Midbrain (tissue), 1 donor: ENCODE data around the gene BDNF.
"Not testable (repeated sequence)": the region's sequence is repeated elsewhere in the genome, so short reads cannot be mapped to it uniquely, and the experiment has no call there.

Source experiments
- DNase-seq: peaks from one replicate; lab custom pipeline; 2025; lab: John Stamatoyannopoulos, UW

Gene BDNF

DNA sequence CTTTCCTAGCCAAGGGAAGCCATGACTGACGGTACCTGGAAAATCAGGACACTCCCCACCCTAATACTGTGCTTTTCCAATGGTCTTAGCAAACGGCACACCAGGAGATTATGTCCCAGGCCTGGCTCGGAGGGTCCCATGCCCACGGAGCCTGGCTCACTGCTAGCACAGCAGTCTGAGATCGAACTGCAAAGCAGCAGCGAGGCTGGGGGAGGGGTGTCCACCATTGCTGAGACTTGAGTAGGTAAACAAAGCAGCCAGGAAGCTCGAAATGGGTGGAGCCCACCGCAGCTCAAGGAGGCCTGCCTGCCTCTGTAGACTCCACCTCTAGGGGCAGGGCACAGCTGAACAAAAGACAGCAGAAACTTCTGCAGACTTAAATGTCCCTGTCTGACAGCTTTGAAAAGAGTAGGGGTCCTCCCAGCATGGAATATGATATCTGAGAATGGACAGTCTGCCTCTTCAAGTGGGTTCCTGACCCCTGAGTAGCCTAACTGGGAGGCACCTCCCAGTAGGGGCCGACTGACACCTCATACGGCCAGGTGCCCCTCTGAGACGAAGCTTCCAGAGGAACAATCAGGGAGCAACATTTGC, 34.6 kb downstream of the BDNF start:
- not testable (repeated sequence) for DNase-seq

DNA sequence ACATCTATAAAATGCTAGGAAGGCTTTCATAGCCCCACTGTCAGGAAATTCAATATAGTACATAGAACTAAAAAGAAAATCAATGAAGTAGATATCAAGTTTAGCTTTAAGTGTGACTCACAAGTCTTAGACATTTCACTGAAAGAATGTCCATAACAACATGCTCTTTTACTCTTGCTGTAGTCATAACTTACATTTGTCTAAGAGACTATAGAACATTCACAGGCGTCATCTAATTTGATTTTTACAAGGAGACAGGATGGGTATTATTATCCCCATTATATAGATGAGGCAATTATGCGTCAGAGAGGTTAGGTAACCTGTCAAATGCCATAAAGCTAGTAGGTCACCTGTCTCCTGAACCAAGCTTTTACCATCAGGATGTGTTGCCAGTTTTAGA, 36.9 kb downstream of the BDNF start:
- DNase-seq = no peak

DNA sequence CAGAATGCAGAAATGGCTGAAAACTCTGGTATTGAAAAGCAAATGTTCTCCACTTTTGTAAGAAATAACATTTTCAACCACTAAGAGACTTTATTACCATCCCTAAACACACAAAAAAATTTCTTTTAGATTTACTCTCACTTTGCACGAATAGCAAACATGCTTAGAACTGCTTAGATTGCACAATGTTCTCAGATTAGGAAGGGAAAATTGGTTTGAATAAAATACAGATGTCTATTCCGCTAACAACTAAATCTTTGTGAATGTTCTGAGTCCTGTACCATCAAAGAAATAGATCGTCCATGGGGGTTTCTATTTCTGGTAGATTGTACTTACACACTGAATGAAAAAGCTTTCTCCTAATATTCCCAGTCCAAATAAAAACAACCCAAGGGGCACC, 40.1 kb downstream of the BDNF start:
- DNase-seq = no peak

DNA sequence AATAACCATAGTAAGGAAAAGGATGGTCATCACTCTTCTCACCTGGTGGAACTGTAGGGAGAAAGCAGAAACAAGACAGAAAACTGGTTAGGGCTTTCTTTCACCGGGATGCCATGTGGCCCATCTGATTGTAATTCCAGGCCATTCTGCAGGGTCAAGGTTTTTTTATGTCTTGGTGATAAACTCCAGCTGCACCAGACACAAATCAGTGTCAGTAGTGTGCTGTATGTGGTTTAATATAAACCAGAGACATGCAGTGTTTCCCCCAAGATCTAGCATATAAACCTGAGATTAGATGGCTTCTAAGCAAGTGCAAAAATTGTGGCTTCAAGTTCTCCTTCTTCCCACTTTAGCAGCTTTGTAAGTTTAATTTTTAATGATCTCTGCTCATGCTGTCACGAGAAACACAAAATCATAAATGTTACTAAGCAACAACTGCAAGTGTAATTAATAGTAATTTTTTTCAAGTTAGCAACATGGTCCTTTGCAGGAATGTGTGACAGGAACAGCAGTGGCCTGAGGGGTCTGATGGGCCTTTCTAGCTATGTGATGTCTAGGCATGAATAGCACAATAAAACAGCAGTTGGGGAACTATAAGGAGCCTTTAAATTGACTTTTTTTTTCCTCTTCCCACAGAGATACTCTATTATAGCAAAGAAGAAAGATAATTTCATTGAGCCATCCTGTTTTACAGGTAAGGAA, 41.6 kb downstream of the BDNF start:
- DNase-seq = no peak

DNA sequence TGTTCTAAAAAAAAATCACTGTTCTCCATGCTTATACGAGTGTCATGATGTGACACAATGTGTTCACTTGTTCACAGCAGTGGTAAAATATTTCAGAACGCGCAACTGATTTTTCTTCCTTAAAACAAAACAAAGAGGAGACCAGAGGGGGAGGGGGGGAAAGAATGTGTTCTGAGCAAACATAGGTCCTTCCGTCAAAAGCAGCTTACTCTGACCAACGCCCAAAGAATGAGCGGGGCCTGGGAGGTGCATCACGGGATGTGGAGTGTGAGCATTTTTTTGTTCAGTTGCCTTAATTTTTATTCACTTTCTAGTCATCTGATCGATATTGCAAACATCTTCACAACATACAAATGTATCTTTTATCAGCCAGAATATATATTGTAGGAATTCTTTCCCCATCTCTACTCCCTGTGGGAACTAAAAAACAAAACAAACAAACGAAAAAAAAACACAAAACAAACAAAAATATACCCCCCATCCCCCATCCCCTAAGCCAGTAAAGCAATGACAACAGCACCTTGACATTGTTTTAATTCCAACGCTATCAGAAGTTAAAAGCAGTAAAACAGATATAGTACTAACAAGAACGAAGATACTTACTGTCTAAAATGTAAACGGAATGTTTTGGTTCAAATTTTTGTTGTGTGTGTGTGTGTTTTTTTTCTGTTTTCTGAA, 43.3 kb downstream of the BDNF start:
- DNase-seq = no peak

DNA sequence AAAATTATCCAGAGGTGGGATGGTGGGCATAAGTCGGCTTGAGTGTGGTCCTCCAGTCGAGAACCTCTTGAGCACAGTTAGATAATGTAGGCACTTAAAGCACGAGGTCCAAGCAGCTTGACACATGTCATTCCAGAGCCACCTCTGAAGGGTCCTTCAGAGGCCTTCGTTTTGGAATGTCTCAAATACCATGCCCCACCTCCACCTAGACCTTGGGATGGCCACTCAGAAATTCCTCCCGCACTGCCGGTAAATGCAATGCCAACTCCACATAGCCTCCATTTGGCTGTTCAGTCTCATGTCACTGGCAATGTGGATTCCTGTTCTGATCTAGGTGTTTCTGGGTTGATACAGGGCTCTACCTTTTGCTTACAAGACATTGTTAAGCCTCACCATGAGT, 43.9 kb downstream of the BDNF start:
- no peak for DNase-seq

DNA sequence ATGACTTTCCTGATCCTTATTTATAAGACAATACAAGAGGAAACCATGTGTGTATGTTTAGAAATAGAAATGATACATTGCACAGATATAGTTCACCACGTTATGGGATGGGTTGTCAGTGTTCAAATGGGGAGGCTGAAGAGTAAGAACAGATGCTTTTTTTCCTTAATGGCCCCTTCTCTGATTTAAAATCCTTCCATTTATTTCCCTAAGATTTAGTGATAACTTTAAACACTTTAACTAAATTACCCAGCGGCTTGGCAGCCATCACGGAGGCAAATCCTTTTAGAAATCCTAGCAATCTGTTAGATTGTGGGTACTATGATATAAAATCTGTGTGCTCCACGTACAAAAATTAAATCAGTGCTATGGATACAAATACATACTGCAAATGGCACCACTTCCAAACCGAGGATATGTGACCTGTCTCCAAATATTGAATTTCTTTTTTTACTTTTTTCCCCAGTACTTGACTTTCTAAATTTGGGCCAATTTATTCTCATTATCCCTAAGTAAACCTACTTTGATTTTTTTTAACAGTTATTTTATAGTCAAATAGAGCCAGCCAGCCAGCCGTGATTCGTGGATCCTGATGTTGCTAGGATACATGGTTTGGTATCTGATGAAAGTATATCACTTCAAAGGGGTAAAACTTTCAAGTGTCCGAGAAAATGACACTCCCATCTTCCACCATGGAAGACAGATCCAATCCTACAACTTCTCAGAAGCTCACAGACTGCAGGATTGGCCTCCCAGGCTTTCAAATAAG, 46.1 kb downstream of the BDNF start:
- DNase-seq = no peak

DNA sequence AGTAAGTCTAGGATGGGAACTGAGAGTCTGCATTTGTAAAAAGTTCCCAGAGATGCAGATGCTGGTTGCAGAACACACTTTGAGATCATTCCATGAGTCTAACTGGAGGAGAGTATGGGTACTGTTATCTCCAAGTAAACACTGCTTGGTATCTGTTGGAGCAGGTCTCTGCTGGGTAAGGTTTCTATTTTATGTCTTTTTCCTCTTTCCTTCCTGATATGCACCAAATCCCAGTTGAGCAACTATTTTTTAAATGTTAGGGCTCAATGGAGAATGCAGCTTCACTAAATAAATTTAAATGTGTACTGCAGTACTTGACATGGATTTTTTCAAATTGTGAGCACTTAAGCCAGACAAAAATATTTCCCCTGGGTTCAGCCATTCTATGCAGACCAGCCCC, 48.5 kb downstream of the BDNF start:
- DNase-seq = no peak

DNA sequence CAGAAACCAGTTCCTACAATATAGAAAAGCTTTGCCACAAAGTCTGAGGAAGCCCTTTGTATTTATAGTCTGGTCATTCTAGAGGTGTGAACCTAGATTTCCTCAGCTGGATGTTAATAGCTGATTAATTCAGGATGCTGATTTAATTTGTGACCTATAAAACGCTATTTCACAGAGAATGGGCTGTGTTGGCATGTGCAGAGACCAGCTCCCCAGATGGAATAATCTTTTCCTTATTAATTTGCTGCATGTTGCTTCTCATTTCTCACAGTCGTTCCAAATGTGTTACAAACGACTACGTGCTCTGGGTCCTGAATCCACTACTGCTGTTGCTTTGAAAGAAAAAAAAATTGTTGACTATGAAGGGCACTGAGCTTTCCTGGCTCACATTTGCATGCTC, 49.3 kb downstream of the BDNF start:
- no peak for DNase-seq

DNA sequence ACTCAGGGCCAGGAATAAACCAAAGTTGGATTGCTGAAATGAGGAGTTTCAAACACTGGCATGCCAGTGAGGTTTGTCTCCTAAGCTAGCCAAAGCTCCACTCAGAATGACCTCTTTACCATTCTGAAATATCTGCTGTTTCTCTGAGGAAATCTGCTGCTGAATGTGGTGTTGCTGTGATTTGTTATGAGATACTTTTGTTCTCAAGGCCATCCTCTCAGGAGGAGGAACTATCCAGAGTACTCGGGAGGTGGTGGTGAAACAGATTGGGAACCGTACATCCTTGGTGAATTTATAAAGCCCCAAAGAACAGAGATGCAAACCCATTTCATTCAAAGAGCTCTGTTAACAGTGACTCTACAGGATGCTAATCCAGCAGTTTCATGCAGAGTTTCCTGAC, 50.5 kb downstream of the BDNF start:
- DNase-seq = no peak

DNA sequence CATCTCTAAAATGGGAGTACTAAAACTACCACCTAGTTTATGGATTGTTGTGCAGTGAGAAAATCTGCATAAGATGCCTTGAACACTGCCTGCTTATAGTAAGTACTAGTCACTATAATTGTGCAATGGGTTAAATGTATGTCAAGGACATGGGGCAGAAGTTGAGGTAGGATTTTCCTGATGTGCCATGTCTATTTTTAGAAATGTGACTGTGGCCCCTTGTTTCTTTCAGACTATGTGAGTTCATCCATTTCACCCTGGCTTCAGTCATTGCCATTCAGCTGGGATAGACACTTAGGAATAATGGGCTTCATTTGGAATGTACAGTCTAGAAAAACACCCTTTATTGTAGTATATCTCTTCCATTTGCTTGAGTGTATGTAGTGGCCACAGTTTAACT, 51.4 kb downstream of the BDNF start:
- no peak for DNase-seq

DNA sequence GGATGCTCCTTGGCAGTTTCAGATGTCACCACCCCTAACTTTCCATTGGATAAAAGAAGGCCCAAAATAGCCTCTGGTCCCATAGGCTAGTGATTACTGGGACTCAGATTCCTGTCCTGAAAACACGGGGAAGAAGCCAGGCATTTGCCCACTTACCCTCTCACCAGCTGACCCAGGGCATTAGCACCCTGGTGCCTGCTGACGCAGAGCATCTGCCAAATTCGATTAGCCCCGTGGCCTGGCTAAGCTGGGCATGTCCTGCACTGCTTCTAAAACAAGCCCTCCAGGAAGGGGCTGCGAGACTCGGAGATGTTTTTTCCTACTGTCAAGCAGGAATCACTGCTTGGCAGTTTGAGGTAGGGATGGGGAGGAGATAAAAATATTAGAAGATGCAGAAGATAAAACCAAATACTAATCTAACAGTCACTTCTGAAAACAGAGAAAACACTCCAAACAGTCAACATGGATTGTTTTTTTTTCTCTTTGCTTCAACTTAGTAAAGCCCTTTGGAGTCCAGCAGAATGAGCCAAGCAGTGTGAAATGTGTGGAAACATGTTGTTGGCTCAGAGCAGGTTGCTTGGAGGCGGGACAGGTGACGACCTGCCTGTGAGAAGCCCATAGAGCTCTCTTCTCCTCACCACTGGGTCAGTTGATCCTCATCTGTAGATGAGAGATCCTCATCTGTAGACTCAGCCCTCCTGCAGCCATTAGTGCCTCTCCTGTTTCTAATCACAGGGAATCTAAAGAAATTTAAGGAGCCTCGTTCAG, 54.0 kb downstream of the BDNF start:
- DNase-seq = no peak

DNA sequence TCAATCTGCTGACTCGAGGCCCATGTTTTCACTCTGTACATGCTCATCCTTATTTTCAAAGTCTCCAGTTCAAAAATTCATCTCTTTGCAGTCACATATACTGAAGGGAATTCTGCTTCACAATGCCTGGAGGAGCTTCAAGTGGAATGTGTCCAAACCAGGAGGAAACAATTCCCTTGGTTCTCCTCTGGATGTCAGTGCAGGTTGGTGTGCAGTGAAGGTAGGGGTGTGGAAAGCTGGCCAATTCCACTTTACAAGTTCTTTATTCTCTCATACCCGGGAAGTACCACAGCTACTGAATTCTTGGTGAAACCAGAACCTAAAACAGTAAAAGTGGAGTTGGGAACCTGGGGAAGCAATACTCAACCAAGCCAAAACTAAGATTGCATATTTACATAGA, 57.3 kb downstream of the BDNF start:
- DNase-seq = no peak

DNA sequence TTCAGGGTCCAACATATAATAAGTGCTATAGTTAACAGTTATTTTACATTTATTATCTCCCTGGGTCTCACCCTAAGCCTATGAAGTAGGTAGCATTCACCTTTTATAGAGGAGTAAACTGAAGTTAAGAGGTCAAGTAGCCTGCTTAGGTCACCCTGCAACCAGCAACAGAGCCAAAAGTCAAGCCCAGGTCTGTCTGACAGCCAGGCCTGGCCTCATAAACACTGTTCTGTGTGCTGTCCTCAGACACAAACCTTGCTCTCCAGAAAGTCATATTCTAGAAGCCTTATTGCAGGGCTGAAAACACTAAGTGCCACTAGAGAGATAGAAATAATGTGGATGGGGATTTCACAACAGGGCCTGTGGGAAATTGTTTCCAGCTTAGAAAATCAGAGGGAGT, 59.3 kb downstream of the BDNF start:
- no peak for DNase-seq

DNA sequence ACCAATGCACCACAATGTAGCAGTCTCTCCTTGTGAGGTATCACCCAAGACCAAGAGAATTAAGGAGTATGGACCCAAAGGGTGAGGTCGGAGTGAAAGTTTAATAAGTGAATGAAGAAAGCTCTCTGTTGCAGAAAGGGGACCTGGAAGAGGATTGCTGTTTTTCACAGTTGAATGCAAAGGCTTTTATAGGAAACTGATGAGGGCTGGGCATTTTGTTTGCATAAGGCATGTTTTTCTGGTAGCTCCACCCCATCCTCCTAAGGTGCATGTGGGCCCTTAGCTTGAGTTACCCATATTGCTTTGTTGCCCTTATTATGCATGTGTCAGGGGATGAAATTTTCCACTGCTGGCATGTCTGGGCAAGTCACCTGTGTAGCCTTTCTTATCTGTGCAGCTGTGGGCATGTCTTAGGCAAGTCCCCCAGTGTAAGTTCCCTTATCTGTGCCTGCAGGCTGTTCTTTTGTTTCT, 64.7 kb downstream of the BDNF start:
- DNase-seq = no peak

DNA sequence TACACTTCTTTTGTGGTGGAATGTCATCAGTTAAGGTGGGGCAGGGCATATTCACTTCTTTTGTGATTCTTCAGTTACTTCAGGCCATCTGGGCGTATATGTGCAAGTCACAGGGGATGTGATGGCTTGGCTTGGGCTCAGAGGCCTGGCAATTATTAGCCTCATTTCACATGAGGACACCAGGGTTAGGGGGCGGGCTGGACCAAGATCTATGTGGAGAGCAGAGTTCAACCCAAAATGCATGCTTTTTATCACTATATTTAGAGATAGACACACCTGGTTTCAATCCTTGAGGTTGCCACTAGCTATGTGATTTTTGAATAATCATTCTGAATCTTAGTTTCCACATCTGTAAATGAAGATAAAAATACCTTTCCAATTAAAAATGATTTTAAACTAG, 65.5 kb downstream of the BDNF start:
- not testable (repeated sequence) for DNase-seq

DNA sequence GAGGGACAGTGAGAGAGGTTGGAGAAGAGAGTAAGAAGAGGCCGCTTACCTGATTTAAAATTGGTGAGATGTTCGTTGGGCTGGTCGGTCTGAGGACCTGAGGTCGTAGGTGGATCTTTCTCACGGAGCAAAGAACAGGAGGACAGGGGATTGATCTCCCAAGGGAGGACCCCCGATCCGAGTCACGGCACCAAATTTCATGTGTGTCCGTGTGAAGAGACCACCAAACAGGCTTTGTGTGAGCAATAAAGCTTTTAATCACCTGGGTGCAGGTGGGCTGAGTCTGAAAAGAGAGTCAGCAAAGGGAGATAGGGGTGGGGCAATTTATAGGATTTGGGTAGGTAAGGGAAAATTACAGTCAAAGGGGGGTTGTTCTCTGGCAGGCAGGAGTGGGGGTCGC, 66.0 kb downstream of the BDNF start:
- not testable (repeated sequence) for DNase-seq

DNA sequence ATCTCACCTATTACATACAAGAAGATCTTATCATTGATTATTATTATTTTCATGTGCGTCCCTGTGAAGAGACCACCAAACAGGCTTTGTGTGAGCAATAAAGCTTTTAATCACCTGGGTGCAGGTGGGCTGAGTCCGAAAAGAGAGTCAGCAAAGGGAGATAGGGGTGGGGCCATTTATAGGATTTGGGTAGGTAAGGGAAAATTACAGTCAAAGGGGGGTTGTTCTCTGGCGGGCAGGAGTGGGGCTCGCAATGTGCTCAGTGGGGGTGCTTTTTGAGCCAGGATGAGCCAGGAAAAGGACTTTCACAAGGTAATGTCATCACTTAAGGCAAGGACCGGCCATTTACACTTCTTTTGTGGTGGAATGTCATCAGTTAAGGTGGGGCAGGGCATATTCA, 71.2 kb downstream of the BDNF start:
- not testable (repeated sequence) for DNase-seq

DNA sequence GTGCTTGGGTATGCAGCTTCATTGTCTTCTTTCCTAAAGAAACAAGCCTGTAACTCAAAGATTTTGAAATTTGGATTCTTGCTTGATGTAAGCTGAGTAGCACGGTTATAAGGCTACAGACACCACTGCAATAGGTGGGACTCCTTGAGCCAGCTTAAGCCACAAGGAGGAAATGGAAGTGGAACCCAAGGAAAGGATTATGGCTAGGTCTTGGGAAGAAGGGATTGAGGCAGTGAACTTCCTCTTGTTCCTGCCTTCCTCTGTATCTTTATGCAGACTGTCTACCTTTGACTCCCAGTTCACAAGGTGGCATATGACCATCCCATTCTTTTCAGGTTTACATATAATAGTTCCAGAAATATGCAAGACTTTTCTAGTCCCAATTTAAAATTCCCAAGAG, 72.3 kb downstream of the BDNF start:
- no peak for DNase-seq

DNA sequence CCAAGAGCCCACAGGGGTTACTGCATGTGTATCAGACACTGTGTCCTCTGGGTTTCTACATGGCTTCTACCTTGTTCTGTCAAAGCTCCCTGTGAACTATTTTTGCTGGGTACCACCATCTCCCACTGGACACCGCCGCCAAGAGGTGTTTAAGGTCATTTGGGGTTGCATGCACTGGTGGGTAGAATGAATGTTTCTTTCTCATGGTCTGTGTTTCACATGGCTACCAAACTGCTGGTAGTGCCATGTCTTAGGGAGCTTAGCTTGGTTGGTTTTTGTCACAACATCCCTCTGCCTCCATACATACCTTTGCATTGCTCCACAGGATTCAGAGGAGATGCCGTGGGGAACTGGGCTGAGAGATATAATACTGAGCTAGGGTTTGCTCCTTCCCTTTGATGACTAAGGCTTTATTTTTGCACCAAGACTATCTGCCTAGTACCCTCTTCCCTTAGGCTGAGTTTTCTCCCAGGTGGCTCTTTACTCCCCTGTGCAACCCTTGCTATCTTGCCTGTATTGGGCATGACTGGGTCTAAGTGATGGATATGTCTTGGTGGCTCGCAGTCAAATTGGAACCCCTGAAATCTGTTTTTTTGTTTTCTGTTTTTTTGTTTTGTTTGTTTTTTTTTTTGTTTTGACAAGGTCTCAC, 73.2 kb downstream of the BDNF start:
- no peak for DNase-seq

DNA sequence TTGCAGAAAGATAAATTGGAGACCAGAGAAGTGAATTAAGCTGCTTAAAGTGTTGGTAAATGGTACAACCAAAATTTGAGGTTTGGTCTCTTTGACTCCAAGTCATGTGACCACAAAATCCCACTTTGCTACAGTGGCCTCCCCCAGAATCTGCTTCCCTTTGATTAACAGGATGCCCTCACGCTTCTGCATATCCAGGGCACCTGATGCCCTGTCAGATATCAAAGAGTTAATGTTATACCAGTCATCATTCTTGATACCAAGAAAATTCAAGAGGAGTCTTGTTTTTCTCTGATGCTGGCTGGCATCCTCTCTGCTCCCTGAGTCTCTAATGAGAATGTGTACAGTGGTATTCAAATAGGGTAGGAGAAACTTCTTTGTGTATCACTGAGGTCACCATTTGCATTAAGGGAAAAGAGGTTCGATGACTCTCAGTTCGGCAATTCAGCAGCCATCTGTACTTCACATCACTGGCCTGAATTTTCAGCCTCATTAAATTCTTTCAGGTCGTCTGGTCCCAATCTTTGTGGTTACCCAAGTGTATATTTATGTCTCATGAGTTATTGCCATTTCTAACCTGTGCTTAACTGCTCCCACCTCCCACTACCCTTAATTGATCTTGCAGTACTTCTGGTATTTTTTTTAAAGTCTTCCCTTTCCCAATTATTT, 73.9 kb downstream of the BDNF start:
- DNase-seq = no peak
